NCI-H82 treated with DMSO at 0.1 percent for 48 hours (cell line): ENCODE data around the gene CAMK2D.
A peak's percentile ranks its signal among the peaks of the same experiment; 100 is the strongest.
"Not testable (repeated sequence)": the region's sequence is repeated elsewhere in the genome, so short reads cannot be mapped to it uniquely, and the experiment has no call there.

Experiments used
- DNase-seq: peaks from one replicate; lab custom pipeline; 2025; ENCODE audit not compliant: unreplicated experiment; lab: John Stamatoyannopoulos, UW

CAMK2D gene

GRCh38 chr4:113685157-113685556 is 76.4 kb downstream of the CAMK2D start:
- not testable (repeated sequence) for DNase-seq

- no peak for DNase-seq
Observed at GRCh38 chr4:113684534-113685091, 76.9 kb downstream of the CAMK2D start.

DNA sequence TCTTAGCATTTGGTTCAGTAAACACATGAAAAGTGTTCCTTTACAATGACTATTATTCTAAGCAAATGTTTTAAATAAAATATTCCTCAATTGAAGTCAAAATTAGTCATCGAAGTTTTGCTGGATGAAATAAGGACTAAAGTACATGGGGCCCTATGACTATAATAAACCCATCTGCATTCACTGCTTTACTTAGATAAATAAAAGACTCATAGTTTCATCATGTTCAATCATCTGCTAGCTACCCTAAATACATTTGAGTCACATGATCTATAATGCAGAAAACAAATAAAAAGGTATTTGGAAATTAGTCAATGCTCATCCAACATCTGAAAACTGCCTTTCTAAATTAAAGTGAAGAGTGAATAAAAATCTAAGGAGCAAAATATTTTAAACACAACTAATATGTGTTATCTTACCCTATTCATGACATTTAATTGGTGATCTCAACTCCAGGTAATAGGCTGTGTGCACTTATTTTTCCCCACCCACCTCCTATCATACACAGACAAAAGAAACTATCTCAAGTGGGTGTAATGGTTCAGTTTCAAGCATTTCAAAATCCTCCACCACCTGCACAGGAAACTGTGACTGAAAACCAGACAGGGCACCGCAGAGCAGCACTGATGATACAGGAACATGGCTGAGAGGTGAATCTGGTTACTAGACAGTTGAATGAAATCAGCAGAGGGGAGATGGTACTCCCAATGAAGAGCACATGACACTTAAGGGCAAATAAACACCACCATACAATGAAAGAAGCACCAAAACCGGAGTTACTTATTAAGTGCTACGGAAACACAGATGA is 78.6 kb downstream of the CAMK2D start:
- no peak for DNase-seq

- no peak for DNase-seq
Observed at GRCh38 chr4:113678641-113679040, 82.9 kb downstream of the CAMK2D start.

DNA sequence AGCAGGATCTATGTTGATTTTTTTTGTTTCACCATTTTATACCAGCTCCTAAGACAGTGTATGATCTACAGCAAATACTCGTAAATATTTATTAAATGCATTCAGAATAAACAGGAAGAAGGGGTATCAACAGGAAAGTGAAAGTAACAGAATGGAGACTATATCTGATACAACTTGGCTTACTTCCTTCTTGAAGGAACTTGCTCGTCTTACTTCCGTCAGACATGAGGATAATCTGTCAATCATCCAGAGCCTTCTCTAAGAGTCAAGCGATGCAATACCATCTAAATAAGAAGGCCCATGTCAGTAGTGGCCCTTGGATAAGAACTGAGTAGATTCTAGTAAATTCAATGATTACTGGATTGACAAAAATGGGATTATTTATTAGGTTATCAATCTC is 84.2 kb downstream of the CAMK2D start:
- DNase-seq: no peak

- no peak for DNase-seq
Observed at GRCh38 chr4:113675731-113676697, 85.5 kb downstream of the CAMK2D start.

DNA sequence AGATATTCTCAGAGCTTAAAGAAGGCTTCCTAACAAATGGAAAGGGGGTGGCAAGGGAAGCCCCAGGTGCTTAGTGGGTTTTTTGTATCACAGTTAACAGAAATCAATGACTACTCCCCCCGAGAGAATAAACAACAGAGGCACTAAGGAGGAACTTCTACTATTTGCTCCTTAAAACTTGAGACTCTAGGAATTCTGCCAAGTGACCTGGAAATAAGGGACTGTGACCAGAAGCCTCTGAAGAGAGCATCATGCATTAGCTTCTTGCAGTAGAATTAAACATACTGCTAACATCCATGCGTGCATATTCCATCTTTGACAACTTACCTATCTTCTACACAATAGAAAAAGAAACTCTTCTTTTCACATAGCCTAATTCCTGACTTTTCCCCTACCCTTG is 86.8 kb downstream of the CAMK2D start:
- no peak for DNase-seq

DNA sequence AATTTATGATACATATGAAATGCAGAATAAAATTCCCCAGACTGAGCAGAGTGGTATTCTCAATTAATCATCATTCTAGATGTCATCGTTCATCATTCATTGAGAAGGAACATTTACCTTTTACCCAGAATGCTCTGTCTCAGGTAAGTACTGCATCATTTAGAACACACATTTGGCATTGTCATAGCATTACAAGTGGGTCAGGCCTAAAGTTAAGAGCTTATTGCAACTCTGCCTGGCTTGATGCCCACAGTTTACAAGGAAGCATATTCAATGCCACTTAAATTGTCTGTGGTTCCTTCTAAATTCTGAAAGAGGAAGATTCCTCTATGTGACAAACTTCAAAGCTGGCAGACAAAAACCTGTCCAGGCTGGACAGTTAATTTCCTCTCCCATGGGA is 87.3 kb downstream of the CAMK2D start:
- DNase-seq: no peak

DNA sequence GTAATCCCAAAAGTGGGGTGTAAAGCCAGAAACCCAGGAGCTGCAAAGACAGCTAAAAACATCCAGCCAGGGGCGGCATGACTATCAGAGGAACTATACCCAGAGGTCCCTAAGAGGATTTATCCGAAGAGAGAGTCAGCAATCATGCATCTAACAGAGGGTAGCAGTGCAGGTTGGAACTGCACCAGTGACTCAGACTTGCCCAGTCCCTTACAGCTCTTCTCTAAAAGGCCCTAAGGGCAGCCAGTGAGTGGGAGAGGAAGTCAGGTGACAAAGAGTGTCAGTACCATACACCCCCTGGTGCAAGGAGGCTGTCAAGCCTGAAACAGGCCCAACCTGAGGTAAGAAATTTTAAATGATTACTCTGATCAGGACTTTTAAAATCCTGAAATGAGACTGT is 88.1 kb downstream of the CAMK2D start:
- no peak for DNase-seq

DNA sequence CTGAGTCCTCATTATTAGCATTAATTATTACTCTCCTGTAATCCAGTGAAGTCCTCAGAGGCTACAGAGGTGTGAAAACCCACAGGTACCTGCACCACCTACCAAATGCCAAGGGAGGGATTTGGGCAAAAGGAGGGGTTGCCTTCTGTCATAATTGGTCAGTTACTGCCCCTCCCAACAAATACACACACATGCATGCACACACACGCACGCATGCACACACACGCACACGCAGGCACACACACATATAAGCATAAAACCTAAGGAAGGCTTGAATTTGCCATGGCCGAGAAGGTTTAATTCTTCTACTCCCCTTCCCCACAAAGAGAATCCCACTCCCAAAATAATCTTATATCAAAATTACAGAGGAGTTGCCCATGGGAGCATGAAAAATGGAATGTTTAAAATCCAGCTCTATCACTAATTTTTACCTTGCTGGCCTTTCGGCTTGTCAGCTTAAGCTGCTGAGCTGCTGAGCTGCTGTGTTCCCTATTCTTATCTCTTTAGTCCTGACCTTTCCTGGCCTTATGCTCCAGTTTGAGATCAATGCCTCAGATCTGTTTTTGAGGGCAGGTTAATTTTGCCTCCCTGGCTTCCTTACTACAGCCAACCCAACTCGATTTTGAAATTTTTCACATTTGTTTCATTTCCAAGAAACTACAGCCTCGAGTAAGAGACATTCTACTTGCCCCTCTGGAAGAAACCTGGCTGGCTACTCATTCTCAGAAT is 95.0 kb downstream of the CAMK2D start:
- peak; percentile 27 for DNase-seq

GRCh38 chr4:113665036-113665435 is 96.5 kb downstream of the CAMK2D start:
- DNase-seq: no peak

DNA sequence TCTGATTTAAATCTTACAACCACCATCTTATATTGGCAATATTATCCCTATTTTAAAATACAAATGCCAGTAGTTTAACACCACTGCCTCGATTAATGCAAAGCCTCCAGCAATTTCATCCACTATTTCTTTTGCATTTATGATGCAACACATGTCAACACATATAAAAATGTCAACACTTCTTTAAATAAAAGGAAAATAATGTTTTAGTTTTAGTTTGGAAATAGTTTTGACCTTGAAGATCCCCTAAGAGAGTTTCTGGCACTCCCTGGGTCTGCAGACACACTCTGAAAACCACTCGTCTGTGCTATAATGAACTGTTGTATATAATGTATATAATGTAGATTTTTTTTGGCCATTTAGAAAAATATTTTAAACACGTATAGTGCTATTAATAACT is 99.0 kb downstream of the CAMK2D start:
- DNase-seq: no peak

- DNase-seq: no peak
Observed at GRCh38 chr4:113659127-113659526, 102.4 kb downstream of the CAMK2D start.

GRCh38 chr4:113657586-113658233 is 103.8 kb downstream of the CAMK2D start:
- DNase-seq: no peak

DNA sequence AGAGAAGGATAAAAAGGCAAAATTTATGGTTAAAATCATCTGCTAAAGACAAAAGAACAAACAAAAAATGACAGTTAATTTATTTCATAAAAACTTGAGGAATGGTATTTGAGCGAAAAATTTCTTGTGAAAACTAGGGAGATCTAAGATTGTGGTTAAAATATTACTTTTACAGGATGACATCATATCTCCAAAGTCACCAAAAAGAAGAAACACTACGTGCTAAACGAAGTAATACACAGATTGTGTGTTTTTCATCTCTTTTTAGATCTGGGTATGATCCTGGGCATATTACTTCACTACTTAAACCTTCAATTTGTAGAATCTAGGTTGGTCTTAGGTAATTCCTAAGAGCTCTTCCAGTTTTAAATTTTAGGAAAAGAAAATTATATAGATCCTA is 107.7 kb downstream of the CAMK2D start:
- no peak for DNase-seq

DNA sequence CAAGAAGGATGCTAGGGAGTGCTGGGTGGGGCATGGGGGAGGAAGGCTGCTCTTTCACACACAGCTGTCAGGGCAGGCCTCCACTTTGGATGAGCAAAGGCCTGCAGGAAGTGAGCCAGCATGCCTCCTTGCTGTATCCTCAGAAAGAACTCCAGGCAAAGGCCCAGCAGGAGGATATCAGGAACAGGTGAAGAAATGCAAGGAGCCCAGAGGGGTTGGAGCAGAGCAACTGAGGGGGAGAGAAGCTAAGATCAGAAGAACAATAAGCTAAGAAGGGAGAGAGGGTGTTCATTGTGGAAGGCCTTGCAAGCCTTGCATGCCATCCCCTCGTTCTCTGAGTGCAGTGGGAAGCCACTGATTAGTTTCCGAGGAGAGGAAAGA is 115.1 kb downstream of the CAMK2D start:
- DNase-seq: peak; percentile 52

DNA sequence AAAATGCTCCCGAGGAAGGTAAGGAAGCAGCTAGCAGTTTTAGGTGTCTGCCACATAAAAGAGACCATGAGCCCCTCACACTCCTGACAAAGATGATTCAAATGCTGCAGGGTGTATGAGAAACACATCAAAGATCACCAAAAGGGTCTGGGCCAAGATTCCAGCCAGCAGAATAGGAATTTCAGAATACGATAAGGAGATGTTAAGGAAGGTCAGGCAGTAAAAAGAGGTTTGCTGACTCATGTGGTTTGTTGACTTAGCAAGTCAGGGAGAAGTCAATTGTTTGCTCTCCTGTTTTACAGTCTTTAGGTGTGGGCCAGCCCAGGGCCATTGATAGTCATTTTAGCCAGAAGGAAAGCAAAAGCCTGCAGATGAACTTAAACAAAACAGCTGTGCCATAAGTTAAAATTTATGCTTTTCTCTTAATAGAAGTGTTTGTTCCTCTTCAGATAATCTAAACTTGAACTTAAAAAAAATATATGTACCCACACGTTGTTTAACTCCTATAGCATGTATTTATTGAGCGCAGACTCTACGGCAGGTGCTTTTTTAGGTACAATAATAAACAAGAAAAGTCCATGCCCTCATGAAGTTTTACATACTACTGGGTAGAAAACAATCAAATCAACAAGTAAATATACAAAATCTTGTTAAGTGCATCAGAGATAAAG is 115.6 kb downstream of the CAMK2D start:
- no peak for DNase-seq

DNA sequence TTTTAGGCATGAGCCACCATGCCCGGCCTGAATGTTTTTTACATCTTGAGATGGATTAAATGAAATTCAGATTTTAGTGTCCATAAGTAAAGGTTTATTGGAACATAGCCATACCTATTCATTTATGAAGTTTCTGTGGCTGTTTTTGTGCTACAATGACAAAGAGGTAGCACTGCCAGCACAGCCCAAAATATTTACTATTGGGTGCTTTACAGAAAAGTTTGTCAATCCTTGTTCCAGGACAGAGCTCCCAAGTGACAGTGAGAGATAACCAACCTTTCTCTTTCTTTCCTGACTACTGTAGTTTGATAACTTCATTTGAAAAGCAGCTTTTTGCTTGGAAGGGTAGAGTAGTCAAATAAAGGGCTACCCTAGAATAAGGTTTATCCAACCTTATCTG is 116.2 kb downstream of the CAMK2D start:
- no peak for DNase-seq

DNA sequence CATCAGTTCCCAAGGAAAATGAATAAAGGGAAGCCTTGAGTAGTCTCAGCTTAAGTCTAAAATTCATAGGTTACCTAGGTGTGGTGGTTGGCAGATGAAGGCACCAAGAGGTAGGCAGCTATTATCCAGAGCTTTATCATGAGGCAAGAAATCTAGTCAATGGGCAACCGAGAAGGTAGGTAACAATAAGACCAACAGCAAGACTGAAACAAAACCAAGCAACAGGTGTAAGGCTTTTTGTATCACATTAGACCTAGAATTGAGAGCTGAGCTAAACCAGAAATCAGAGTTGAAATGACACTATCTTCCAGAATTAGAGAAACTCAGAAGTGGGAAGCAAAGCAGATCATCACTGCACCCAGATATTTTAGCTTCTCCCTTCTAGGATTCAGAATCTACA is 117.1 kb downstream of the CAMK2D start:
- DNase-seq: no peak

DNA sequence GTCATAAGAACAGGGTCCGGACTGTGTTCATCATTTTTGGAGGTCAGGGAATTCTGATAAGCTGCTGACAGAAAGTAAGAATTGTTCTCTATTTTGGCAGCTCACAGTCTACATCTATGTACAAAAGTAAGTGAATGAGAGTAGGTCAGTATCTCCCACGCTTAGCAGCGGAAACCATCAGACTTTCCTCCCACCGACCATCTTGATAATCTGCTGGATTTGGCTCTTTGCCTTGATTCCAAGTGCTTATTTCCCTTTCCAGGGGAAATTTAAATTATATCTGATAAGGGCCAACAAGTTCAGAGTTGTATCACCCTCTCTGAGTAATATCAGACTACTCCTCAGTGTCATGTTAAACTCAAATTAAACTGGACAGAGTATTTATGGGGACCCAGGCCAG is 118.0 kb downstream of the CAMK2D start:
- no peak for DNase-seq
